Measurements from ENCODE around the gene PEX19. TPM values are rescaled to one million over a fixed set of nuclear protein-coding genes. Genes with fewer than 3 reads are reported as not detected.

Gene PEX19
- total RNA-seq, 5 donors from 2014 or later (not counting 1 experiment from before 2014, with no cell fraction given), result 49.8 to 59.5 (median 53.3) TPM

DNA sequence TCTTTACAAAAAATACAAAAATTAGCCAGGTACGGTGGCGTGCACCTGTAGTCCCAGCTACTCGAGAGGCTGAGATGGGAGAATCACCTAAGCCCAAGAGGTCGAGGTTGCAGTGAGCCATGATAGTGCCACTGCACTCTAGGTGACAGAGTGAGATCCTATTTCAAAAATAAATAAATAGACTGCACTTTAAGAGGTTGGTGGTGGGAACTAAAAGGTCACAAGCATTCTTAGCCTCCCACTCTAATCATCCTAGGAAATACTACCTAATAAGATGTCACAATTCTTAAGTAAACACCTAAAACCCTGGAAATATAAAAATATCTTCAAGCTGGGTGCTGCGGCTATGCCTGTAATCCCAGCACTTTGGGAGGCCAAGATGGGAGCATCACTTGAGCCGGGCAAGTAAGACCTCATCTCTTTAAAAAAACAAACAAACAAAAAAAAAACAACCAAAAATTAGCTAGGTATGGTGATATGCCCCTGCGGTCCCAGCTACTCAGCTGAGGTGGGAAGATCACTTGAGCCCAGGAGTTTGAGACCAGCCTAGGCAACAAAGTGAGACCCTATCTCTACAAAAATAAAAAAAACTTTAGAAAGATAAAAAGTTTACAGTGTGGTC, 26.6 kb downstream of the PEX19 start:
- Histone ChIP-seq H3K4me3 (ENCODE audit: control insufficient read depth in 1 of 2, extremely low read depth in 1 of 2, low read length in 1 of 2) (no peak overlapping the region), H3K27me3 (replicated peaks in 1 of 2; ENCODE audit: control insufficient read depth in 2 of 2, extremely low read depth in 1 of 2, insufficient read depth in 2 of 2, low read length in 1 of 2) (no peaks in the 10 kb centered on the region), H3K9me3 (no peaks in the 10 kb centered on the region), H3K4me1 (ENCODE audit: control insufficient read depth in 1 of 2, extremely low read depth in 1 of 2, insufficient read depth in 2 of 2, low read length in 2 of 2) (peaks cover 16 to 22% of the 10 kb centered on the region in 2 experiments), H3K27ac (ENCODE audit: low read length) (no peak overlapping the region), H3K36me3 (ENCODE audit: control insufficient read depth in 2 of 2, extremely low read depth in 1 of 2, insufficient read depth in 1 of 2, low read length in 1 of 2) (peaks cover 0 to 8% of the 10 kb centered on the region in 2 donors)
- no peaks in the 10 kb centered on the region for H3K27me3 Mint-ChIP-seq
- no peak for DNase-seq
- ATAC-seq (replicated peaks in 1 of 4), result no peak
- POLR2A ChIA-PET, result interaction anchor here in 1 of 2 donors (0.6 kb wide), 2 partner anchors 15 to 59 kb away, joined by 3 to 5 read pairs; no protein-coding TSS in a partner anchor
- H3K27ac Mint-ChIP-seq, result peak overlapping the region; percentile 22 to 77
- H3K36me3 Mint-ChIP-seq, result peaks cover 7% of the 10 kb centered on the region
- WGBS (ENCODE audit: insufficient coverage), result 100% methylated on average over 4 of the region's 7 CpGs
- H3K4me3 Mint-ChIP-seq, result no peak overlapping the region
- no peaks in the 10 kb centered on the region for H3K9me3 Mint-ChIP-seq
- H3K4me1 Mint-ChIP-seq, result peaks cover 38 to 58% (median 55%) of the 10 kb centered on the region in 3 donors
- CTCF ChIA-PET, result no interaction called here

DNA sequence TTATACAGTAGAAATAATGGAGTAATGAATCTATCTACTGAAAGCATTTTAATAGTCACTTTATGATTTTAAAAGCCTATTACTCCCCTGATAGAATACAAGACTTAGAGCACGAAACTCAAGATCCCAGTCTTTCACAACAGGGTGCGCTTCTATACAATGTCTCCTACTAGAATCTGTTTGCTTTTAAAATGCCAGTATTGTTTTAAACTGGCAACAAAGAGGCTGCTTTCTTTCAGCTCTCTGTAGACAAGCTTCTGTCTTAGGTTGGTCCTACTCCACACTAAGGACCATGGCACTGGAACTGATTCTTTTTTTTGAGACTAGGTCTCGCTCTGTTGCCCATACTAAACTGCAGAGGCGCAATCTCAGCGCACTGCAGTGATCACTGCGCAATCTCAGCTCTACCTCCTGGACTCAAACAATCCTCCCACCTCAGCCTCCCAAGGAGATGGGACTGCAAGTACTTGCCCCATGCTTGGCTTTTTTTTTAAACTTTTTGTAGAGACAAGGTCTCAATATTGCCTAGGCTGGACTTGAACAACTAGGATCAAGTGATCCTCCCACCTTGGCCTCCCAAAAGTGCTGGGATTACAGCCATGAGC, 27.4 kb downstream of the PEX19 start:
- DNase-seq, result no peak
- Histone ChIP-seq H3K9me3 (no peaks in the 10 kb centered on the region), H3K27me3 (replicated peaks in 1 of 2; ENCODE audit: control insufficient read depth in 2 of 2, extremely low read depth in 1 of 2, insufficient read depth in 2 of 2, low read length in 1 of 2) (no peaks in the 10 kb centered on the region), H3K36me3 (ENCODE audit: control insufficient read depth in 2 of 2, extremely low read depth in 1 of 2, insufficient read depth in 1 of 2, low read length in 1 of 2) (peaks cover 0 to 8% of the 10 kb centered on the region in 2 donors), H3K4me3 (ENCODE audit: control insufficient read depth in 1 of 2, extremely low read depth in 1 of 2, low read length in 1 of 2) (no peak overlapping the region), H3K4me1 (ENCODE audit: control insufficient read depth in 1 of 2, extremely low read depth in 1 of 2, insufficient read depth in 2 of 2, low read length in 2 of 2) (peaks cover 13 to 17% of the 10 kb centered on the region in 2 experiments), H3K27ac (ENCODE audit: low read length) (no peak overlapping the region)
- peaks cover 10% of the 10 kb centered on the region for H3K36me3 Mint-ChIP-seq
- H3K4me1 Mint-ChIP-seq, result peaks cover 34 to 56% (median 50%) of the 10 kb centered on the region in 3 donors
- no peak for ATAC-seq (replicated peaks in 1 of 4)
- no peaks in the 10 kb centered on the region for H3K27me3 Mint-ChIP-seq
- H3K27ac Mint-ChIP-seq, result no peak overlapping the region
- ChIA-PET CTCF (interaction anchor here (0.6 to 1.2 kb wide), 3 partner anchors 28 to 147 kb away, joined by 3 to 5 read pairs (median 3); no protein-coding TSS in a partner anchor), POLR2A (no interaction called here)
- no peak overlapping the region for H3K4me3 Mint-ChIP-seq
- H3K9me3 Mint-ChIP-seq, result no peaks in the 10 kb centered on the region
- WGBS (ENCODE audit: insufficient coverage), result 100% methylated on average over 2 of the region's 6 CpGs

DNA sequence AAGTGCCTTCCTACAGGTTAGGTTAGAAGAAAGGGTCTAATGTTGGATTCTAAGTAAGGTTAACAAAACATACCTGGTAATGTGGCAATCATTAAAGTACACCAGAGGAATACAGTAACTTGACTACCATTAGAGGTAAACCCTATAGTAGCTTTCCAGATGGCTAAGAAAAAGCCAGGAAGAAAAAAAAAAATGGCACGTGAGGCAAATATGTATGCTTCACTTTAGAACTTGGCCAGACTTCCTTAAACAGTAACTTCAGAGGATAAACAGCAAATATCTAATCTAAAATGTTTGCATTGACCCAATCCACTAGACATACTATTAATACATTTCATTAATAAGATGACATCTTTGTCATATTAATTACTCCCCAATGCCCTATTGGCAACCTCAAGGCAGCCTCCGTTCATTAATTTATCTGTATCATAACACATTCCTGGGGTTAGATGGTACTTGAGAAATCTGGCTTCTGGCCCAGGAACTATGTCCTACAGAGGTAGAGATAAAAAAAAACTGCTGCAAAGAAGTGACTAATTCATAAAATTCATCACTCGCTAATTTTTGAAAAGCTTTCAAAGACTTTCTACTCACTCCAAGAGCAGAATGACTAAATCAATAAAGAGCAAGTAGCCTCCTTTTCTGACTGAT, 28.4 kb downstream of the PEX19 start:
- no peaks in the 10 kb centered on the region for H3K27me3 Mint-ChIP-seq
- Histone ChIP-seq H3K4me1 (ENCODE audit: control insufficient read depth in 1 of 2, extremely low read depth in 1 of 2, insufficient read depth in 2 of 2, low read length in 2 of 2) (peaks cover 13 to 17% of the 10 kb centered on the region in 2 experiments), H3K4me3 (ENCODE audit: control insufficient read depth in 1 of 2, extremely low read depth in 1 of 2, low read length in 1 of 2) (no peak overlapping the region), H3K27ac (ENCODE audit: low read length) (no peak overlapping the region), H3K36me3 (ENCODE audit: control insufficient read depth in 2 of 2, extremely low read depth in 1 of 2, insufficient read depth in 1 of 2, low read length in 1 of 2) (peaks cover 0 to 8% of the 10 kb centered on the region in 2 donors), H3K9me3 (no peaks in the 10 kb centered on the region), H3K27me3 (replicated peaks in 1 of 2; ENCODE audit: control insufficient read depth in 2 of 2, extremely low read depth in 1 of 2, insufficient read depth in 2 of 2, low read length in 1 of 2) (no peaks in the 10 kb centered on the region)
- 20% methylated on average over 1 of the region's 3 CpGs for WGBS (ENCODE audit: insufficient coverage)
- POLR2A ChIA-PET, result no interaction called here
- CTCF ChIA-PET, result interaction anchor here in 1 of 2 donors (1.1 to 1.2 kb wide), 2 partner anchors 29 to 35 kb away, joined by 3 to 5 read pairs; no protein-coding TSS in a partner anchor
- peaks cover 38 to 57% (median 56%) of the 10 kb centered on the region in 3 donors for H3K4me1 Mint-ChIP-seq
- H3K4me3 Mint-ChIP-seq, result no peak overlapping the region
- H3K9me3 Mint-ChIP-seq, result no peaks in the 10 kb centered on the region
- peak overlapping the region in 1 of 2 donors; percentile 28 for H3K27ac Mint-ChIP-seq
- ATAC-seq (replicated peaks in 1 of 4) (no peak), DNase-seq (no peak)
- peaks cover 10% of the 10 kb centered on the region for H3K36me3 Mint-ChIP-seq

DNA sequence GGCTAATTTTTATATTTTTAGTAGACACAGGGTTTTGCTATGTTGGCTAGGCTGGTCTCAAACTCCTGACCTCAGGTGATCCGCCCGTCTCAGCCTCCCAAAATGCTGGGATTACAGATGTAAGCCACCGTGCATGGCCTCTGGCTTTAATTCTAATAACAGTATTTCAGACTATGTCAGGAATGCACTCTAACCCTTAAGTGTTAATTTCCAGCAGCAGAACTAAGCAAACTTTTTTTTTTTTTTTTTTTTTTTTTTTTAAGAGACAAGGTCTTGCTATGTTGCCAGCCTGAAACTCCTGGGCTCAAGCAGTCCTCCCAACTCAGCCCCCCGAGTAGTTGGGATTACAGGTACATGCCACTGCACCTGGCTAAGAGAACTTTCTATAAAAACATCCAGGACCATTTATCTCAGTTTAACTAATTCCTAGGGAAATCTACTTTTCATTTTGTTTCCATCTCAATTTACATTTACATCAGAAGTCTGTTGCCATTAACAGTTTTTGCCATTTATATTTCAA, 29.1 kb downstream of the PEX19 start:
- H3K9me3 Mint-ChIP-seq, result no peaks in the 10 kb centered on the region
- peak overlapping the region in 1 of 2 donors; percentile 28 for H3K27ac Mint-ChIP-seq
- CTCF ChIA-PET, result no interaction called here
- no peak overlapping the region for H3K27ac ChIP-seq (ENCODE audit: low read length)
- H3K9me3 ChIP-seq, result no peaks in the 10 kb centered on the region
- H3K27me3 ChIP-seq (replicated peaks in 1 of 2; ENCODE audit: control insufficient read depth in 2 of 2, extremely low read depth in 1 of 2, insufficient read depth in 2 of 2, low read length in 1 of 2), result no peaks in the 10 kb centered on the region
- POLR2A ChIA-PET, result no interaction called here
- 100% methylated on average over 4 of the region's 4 CpGs for WGBS (ENCODE audit: insufficient coverage)
- no peak overlapping the region for H3K4me3 ChIP-seq (ENCODE audit: control insufficient read depth in 1 of 2, extremely low read depth in 1 of 2, low read length in 1 of 2)
- peaks cover 38 to 54% (median 54%) of the 10 kb centered on the region in 3 donors for H3K4me1 Mint-ChIP-seq
- no peaks in the 10 kb centered on the region for H3K27me3 Mint-ChIP-seq
- H3K36me3 ChIP-seq (ENCODE audit: control insufficient read depth in 2 of 2, extremely low read depth in 1 of 2, insufficient read depth in 1 of 2, low read length in 1 of 2), result peaks cover 0 to 8% of the 10 kb centered on the region in 2 donors
- peaks cover 8 to 13% of the 10 kb centered on the region in 2 experiments for H3K4me1 ChIP-seq (ENCODE audit: control insufficient read depth in 1 of 2, extremely low read depth in 1 of 2, insufficient read depth in 2 of 2, low read length in 2 of 2)
- H3K36me3 Mint-ChIP-seq, result peaks cover 10% of the 10 kb centered on the region
- ATAC-seq (replicated peaks in 1 of 4), result no peak
- no peak overlapping the region for H3K4me3 Mint-ChIP-seq
- DNase-seq, result no peak

DNA sequence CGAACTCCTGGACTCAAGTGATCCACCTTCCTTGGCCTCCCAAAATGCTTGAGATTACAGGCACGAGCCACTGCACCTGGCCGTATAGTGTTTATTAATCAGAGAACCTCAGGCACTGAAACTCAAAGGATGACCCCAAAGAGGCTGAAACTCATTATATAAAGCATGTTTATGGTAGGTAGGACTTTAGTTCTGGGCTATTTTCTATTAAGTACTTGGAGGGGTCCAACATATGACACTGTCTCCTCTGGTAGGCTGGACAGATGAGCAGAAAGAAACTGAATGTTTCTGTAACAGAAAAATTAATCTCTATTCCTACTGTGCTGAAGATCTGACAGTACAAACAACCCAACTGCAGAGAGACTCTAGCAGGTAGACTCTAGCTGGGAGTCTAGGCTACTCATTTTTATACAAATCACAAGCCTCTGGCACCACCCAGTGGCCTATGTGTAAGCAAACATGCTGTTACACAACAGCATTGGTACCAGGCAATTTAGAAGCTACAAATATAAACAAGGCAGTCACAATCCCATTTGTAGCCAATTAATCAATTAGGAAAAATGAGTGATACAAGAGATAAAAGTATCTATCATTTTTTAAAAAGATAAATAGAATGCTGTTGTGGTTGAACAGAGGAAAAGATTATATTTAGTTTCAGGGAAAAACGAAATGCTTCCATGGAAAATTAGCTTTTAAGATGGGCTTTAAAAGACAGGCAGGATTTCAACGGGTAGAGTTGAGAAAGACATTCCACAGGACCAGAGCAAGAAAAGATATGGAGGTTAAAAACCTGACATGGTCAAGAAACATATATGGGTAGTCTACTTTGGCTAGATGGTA, 33.0 kb downstream of the PEX19 start:
- H3K36me3 Mint-ChIP-seq, result peaks cover 6% of the 10 kb centered on the region
- peak; percentile 6 to 76 (median 55) for DNase-seq
- 69% methylated on average over 2 of the region's 5 CpGs for WGBS (ENCODE audit: insufficient coverage)
- Histone ChIP-seq H3K4me1 (ENCODE audit: control insufficient read depth in 1 of 2, extremely low read depth in 1 of 2, insufficient read depth in 2 of 2, low read length in 2 of 2) (no peaks in the 10 kb centered on the region), H3K36me3 (ENCODE audit: control insufficient read depth in 2 of 2, extremely low read depth in 1 of 2, insufficient read depth in 1 of 2, low read length in 1 of 2) (peaks cover 0 to 6% of the 10 kb centered on the region in 2 donors), H3K27me3 (replicated peaks in 1 of 2; ENCODE audit: control insufficient read depth in 2 of 2, extremely low read depth in 1 of 2, insufficient read depth in 2 of 2, low read length in 1 of 2) (no peaks in the 10 kb centered on the region), H3K9me3 (no peaks in the 10 kb centered on the region), H3K27ac (ENCODE audit: low read length) (no peak overlapping the region), H3K4me3 (ENCODE audit: control insufficient read depth in 1 of 2, extremely low read depth in 1 of 2, low read length in 1 of 2) (no peak overlapping the region)
- peak overlapping the region; percentile 3 to 67 for H3K27ac Mint-ChIP-seq
- no peaks in the 10 kb centered on the region for H3K9me3 Mint-ChIP-seq
- no peaks in the 10 kb centered on the region for H3K27me3 Mint-ChIP-seq
- no peak overlapping the region for H3K4me3 Mint-ChIP-seq
- H3K4me1 Mint-ChIP-seq, result peaks cover 22 to 25% (median 23%) of the 10 kb centered on the region in 3 donors
- ChIA-PET CTCF (interaction anchor here (0.6 to 2.7 kb wide), 36 partner anchors 9 to 173 kb away, joined by 3 to 43 read pairs (median 4); partner anchors contain the start of genes CASQ1 (in 1 of the 2), DCAF8 (in 1 of the 2) and PEX19 (in 1 of the 2)), POLR2A (interaction anchor here (0.5 to 1.6 kb wide), 6 partner anchors 9 to 41 kb away, joined by 3 to 15 read pairs (median 4); partner anchors contain the start of gene DCAF8 (in 1 of the 2))
- peak; percentile 86 to 98 (median 90) for ATAC-seq (replicated peaks in 1 of 4)
